Inflammatory macrophage treated with lipopolysaccharide for 1 hour (primary cell): Measurements from ENCODE around the gene DNMT3L.
"Not testable (repeated sequence)": the region's sequence is repeated elsewhere in the genome, so short reads cannot be mapped to it uniquely, and the experiment has no call there.

Experiments used
- DNase-seq, 2 donors: peaks; one replicate each; pipeline ENCODE4 v3.0.0-alpha.2; 2020 to 2022

The DNMT3L gene

GRCh38 chr21:44261675-44262295 is at the start of gene DNMT3L:
Gene DNMT3L (minus strand): TSS chr21:44261897. CDS start chr21:44261259, 638 bp downstream.
- DNase-seq = no peak

DNA sequence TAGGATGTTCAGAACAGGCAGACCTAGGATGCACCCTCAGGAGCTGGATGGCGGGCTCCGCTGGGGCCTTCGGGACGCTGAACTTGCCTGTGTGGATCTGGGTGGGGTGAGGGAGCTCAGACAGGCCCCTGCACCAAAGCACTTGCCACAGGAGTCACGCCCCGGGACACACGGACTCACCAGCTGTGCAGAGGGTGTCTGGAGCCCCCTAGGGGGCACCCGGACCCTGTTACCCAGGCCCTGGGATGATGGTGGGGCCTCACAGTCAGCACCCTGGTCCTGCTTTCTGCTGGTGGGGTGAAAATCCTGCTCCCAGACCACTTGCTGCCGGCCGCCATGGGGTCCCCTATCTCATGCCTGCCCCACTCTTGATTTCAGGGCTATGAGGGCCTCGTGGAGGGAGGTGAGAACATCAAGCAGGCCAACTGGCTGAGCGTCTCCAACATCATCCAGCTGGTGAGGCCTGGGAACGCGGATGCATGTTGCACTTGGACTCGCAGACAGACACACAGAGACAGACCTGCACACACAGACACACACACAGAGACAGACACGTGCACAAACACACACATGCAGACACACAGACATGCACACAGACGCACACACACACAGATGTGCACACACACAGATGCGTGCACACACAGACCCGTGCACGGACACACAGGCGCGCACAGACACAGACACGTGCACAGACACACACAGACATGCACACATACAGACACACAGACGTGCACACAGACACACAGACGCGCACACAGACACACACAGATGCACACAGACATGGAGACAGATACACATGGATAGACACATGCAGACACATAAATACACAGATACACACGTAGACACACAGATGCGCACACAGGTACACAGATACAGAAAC is 49.2 kb upstream of the DNMT3L start:
- DNase-seq = no peak

GRCh38 chr21:44306936-44307704 is 45.4 kb upstream of the DNMT3L start:
- no peak for DNase-seq

GRCh38 chr21:44305691-44306090 is 44.0 kb upstream of the DNMT3L start:
- DNase-seq = no peak

DNA sequence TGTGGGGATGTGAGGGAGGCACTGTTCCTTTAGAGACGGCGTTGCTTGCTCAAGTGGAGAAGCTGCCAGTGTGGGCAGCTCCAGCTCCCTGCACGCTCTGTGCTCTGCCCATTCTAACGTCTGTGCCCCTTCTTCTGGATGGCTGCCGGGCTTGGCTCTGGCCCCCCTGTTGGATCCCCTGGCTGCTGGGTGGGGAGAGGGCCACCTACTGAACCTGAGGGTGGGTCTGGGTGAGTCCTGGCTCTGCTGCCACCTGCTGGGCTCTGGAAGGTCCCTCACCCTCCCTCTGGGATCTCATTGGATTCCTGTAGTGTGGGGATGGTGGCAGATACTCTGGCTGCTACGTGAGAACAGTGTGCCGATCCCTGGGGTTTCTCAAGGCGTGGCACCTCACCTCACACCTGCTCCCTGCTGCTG is 43.2 kb upstream of the DNMT3L start:
- DNase-seq = peak in 1 of 2 donors; percentile 38

GRCh38 chr21:44304011-44304616 is 42.4 kb upstream of the DNMT3L start:
- no peak for DNase-seq

DNA sequence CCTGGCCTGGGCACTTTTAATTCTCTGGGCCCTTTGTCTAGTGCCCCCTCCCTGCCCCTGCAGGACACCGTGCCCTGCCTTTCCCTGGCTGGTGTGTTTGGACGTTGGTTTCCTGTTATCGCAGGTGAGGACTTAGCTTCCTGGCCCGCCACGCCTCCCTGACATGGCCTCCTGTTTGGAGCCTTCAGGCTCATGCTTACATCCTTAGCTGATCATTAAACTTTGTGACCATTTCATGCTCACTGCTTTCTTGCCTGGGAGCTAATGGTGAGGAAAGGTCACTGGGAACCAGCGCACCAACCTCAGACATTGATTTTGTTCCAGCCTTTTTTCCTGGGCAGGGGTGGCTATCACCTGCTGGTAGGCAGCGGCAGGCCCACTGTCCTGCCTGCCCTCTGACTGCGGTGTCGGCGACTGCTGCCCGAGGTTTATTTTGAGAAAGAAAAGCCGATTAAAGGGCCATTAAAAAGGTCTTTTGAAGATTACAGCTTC is 41.8 kb upstream of the DNMT3L start:
- DNase-seq = no peak

- not testable (repeated sequence) for DNase-seq
Measured at GRCh38 chr21:44302573-44303401, 41.1 kb upstream of the DNMT3L start.

GRCh38 chr21:44301961-44302406 is 40.3 kb upstream of the DNMT3L start:
- DNase-seq = peak; percentile 13 to 57

GRCh38 chr21:44301141-44301540 is 39.4 kb upstream of the DNMT3L start:
- no peak for DNase-seq

GRCh38 chr21:44300262-44300959 is 38.7 kb upstream of the DNMT3L start:
- peak; percentile 58 to 71 for DNase-seq

- peak; percentile 49 to 65 for DNase-seq
Measured at GRCh38 chr21:44299458-44300261, 38.0 kb upstream of the DNMT3L start, which contains the start of gene PFKL. Gene PFKL (plus strand): TSS chr21:44300053. CDS start chr21:44300106, 53 bp downstream.

GRCh38 chr21:44299085-44299457 is 37.4 kb upstream of the DNMT3L start:
- no peak for DNase-seq

GRCh38 chr21:44298301-44298700 is 36.6 kb upstream of the DNMT3L start:
- no peak for DNase-seq

DNA sequence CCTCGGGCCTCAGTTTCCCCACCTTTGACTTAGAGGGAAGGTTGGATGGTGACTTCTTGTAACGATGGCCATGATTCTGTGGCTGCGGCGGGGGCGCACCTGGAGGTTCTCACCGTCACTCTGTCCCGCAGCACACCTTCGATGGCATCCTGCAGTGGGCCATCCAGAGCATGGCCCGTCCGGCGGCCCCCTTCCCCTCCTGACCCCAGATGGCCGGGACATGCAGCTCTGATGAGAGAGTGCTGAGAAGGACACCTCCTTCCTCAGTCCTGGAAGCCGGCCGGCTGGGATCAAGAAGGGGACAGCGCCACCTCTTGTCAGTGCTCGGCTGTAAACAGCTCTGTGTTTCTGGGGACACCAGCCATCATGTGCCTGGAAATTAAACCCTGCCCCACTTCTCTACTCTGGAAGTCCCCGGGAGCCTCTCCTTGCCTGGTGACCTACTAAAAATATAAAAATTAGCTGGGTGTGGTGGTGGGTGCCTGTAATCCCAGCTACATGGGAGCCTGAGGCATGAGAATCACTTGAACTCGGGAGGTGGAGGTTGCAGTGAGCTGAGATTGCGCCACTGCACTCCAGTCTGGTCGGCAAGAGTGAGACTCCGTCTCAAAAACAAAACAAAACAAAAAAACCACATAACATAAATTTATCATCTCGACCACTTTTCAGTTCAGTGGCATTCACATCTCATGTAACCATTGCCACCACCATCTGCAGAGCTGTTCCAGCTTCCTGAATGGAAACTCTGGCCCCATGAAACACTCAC is 36.0 kb upstream of the DNMT3L start:
- DNase-seq = peak; percentile 97

GRCh38 chr21:44296916-44297315 is 35.2 kb upstream of the DNMT3L start:
- DNase-seq = no peak

GRCh38 chr21:44296103-44296519 is 34.4 kb upstream of the DNMT3L start:
- DNase-seq = no peak

DNA sequence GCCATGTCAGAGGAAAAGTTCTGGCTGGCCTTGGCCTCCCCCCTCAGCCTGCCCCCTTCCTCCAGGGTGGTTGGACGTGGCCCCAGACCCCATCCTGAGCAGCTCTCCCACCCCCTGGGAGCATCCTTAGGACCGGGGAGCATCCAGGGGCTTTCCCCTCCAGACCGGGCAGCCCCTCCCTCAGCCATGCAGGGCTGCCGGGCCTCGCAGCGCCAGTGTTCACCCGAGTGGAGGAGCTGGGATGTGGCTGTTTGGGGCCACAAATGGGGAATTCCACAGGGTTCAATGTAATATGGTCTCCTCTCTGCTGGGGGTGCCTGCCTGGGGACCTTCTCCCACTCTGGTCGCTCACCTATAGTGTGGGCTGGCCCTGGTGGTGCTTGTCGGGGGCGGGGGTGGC is 33.9 kb upstream of the DNMT3L start:
- no peak for DNase-seq

- no peak for DNase-seq
Measured at GRCh38 chr21:44295163-44295573, 33.5 kb upstream of the DNMT3L start.
